GM21723 (cell line): ENCODE results near the gene ADCY7.
"Not testable (repeated sequence)": the region's sequence is repeated elsewhere in the genome, so short reads cannot be mapped to it uniquely, and the experiment has no call there.

Experiments
- ATAC-seq: cut with Tn5 transposase; IDR thresholded peaks from one replicate; pipeline ENCODE4 v1.9.1; 2021; ENCODE audit warnings: mild to moderate bottlenecking, moderate library complexity; ENCODE audit not compliant: unreplicated experiment

The ADCY7 gene

GRCh38 chr16:50266337-50267091, at the start of gene ADCY7:
Gene ADCY7 (plus strand): TSS chr16:50266551. CDS start chr16:50288180, 21,629 bp downstream.
- ATAC-seq, result peak; percentile 84

GRCh38 chr16:50219402-50219975, 46.9 kb upstream of the ADCY7 start:
- no peak for ATAC-seq

- no peak for ATAC-seq
These were observed 42.1 kb upstream of the ADCY7 start for GRCh38 chr16:50224286-50224685.

- ATAC-seq, result no peak
These were observed 39.2 kb upstream of the ADCY7 start for GRCh38 chr16:50227120-50227519.

GRCh38 chr16:50227665-50228064, 38.7 kb upstream of the ADCY7 start:
- no peak for ATAC-seq

- no peak for ATAC-seq
These were observed 37.9 kb upstream of the ADCY7 start for GRCh38 chr16:50228364-50228868.

GRCh38 chr16:50229149-50229726, 37.1 kb upstream of the ADCY7 start:
- ATAC-seq, result no peak

GRCh38 chr16:50234771-50235556, 31.4 kb upstream of the ADCY7 start:
- no peak for ATAC-seq

- no peak for ATAC-seq
These were observed 30.8 kb upstream of the ADCY7 start for GRCh38 chr16:50235581-50235980.

- ATAC-seq, result no peak
These were observed 28.0 kb upstream of the ADCY7 start for GRCh38 chr16:50238314-50238713.

GRCh38 chr16:50238868-50239301, 27.5 kb upstream of the ADCY7 start:
- ATAC-seq, result no peak

- ATAC-seq, result not testable (repeated sequence)
These were observed 23.3 kb upstream of the ADCY7 start for GRCh38 chr16:50243024-50243423.

GRCh38 chr16:50244140-50244503, 22.2 kb upstream of the ADCY7 start:
- no peak for ATAC-seq

- ATAC-seq, result no peak
These were observed 21.6 kb upstream of the ADCY7 start for GRCh38 chr16:50244504-50245416.

- peak; percentile 75 for ATAC-seq
These were observed 20.7 kb upstream of the ADCY7 start for GRCh38 chr16:50245417-50246298.

GRCh38 chr16:50246299-50247122, 19.8 kb upstream of the ADCY7 start:
- peak; percentile 34 for ATAC-seq

- no peak for ATAC-seq
These were observed 19.0 kb upstream of the ADCY7 start for GRCh38 chr16:50247123-50247905.
